Bronchial epithelial cell (primary cell): ENCODE results near the gene MANBA. TPM values are rescaled to one million over a fixed set of nuclear protein-coding genes. Genes with fewer than 3 reads are reported as not detected.
"Not testable (repeated sequence)": the region's sequence is repeated elsewhere in the genome, so short reads cannot be mapped to it uniquely, and the experiment has no call there.

Source experiments
- DNase-seq: peaks from one replicate; pipeline ENCODE4 v3.0.0-alpha.2; 2010; ENCODE audit warnings: low read depth
- FAIRE-seq: peaks from 2 replicates; lab custom pipeline; 2011; peaks lifted over from hg19 to GRCh38; lab: Jason Lieb, UNC
- H3K27me3 ChIP-seq: 2 replicates; pipeline ENCODE4 v1.5.1; 2011; ENCODE audit warnings: low read length; ENCODE audit not compliant: control insufficient read depth, insufficient read depth
- H3K36me3 ChIP-seq: 2 replicates; pipeline ENCODE4 v1.5.1; 2011; ENCODE audit warnings: low read length; ENCODE audit not compliant: control insufficient read depth, insufficient read depth
- H3K4me3 ChIP-seq: 2 replicates; pipeline ENCODE4 v1.5.1; 2011; ENCODE audit warnings: mild to moderate bottlenecking, low read depth, low read length, control low read depth
- total RNA-seq: library from RNA; depleted of rRNA; stranded (reverse); fragments of >200 nt; gene quantifications from 2 replicates; pipeline ENCODE4 v1.2.1, GENCODE V29; 2014
- TF ChIP-seq, protein P1 (sequence below): IDR thresholded peaks from 2 replicates; pipeline ENCODE4 v1.5.1; 2011; ENCODE audit warnings: mild to moderate bottlenecking, moderate library complexity, low read length, control low read depth, inconsistent platforms; ENCODE audit not compliant: insufficient read depth, severe bottlenecking

Gene MANBA
- total RNA-seq, 1 donor from 2014 or later = 60.3 TPM

GRCh38 chr4:102754044-102754443 lies 6.7 kb downstream of the MANBA start:
- Histone ChIP-seq H3K27me3 (no peaks in the 10 kb centered on the region), H3K4me3 (no peak overlapping the region), H3K36me3 (no peaks in the 10 kb centered on the region)
- DNase-seq = peak; percentile 38
- TF ChIP-seq, protein P1, sequence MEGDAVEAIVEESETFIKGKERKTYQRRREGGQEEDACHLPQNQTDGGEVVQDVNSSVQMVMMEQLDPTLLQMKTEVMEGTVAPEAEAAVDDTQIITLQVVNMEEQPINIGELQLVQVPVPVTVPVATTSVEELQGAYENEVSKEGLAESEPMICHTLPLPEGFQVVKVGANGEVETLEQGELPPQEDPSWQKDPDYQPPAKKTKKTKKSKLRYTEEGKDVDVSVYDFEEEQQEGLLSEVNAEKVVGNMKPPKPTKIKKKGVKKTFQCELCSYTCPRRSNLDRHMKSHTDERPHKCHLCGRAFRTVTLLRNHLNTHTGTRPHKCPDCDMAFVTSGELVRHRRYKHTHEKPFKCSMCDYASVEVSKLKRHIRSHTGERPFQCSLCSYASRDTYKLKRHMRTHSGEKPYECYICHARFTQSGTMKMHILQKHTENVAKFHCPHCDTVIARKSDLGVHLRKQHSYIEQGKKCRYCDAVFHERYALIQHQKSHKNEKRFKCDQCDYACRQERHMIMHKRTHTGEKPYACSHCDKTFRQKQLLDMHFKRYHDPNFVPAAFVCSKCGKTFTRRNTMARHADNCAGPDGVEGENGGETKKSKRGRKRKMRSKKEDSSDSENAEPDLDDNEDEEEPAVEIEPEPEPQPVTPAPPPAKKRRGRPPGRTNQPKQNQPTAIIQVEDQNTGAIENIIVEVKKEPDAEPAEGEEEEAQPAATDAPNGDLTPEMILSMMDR = no peak
- FAIRE-seq = no peak

GRCh38 chr4:102751941-102752340 lies 8.8 kb downstream of the MANBA start:
- no peaks in the 10 kb centered on the region for H3K27me3 ChIP-seq
- TF ChIP-seq, protein P1 = no peak
- no peak overlapping the region for H3K4me3 ChIP-seq
- DNase-seq (no peak), FAIRE-seq (no peak)
- H3K36me3 ChIP-seq = no peaks in the 10 kb centered on the region

GRCh38 chr4:102743352-102743751 lies 17.4 kb downstream of the MANBA start:
- not testable (repeated sequence) for DNase-seq, H3K27me3 ChIP-seq, FAIRE-seq

GRCh38 chr4:102738802-102739201 lies 22.0 kb downstream of the MANBA start:
- DNase-seq, FAIRE-seq, H3K4me3 ChIP-seq, H3K27me3 ChIP-seq, H3K36me3 ChIP-seq: not testable (repeated sequence)

More at GRCh38 chr4:102743352-102743751, 17.4 kb downstream of the MANBA start:
- not testable (repeated sequence) for H3K4me3 ChIP-seq, H3K36me3 ChIP-seq

- Histone ChIP-seq H3K36me3 (peaks cover 2% of the 10 kb centered on the region), H3K27me3 (no peaks in the 10 kb centered on the region), H3K4me3 (no peak overlapping the region)
- peak; percentile 26 for DNase-seq
- no peak for FAIRE-seq
- TF ChIP-seq, protein P1 = no peak
Measured at GRCh38 chr4:102736636-102737549, 23.9 kb downstream of the MANBA start.

GRCh38 chr4:102735582-102735981 lies 25.2 kb downstream of the MANBA start:
- Histone ChIP-seq H3K4me3 (no peak overlapping the region), H3K36me3 (peaks cover 2% of the 10 kb centered on the region), H3K27me3 (no peaks in the 10 kb centered on the region)
- peak; percentile 19 for DNase-seq
- TF ChIP-seq, protein P1 = no peak
- FAIRE-seq = no peak
